Measurements from ENCODE around the gene CERS3. TPM values are rescaled to one million over a fixed set of nuclear protein-coding genes. Genes with fewer than 3 reads are reported as not detected.
A peak's percentile ranks its signal among the peaks of the same experiment; 100 is the strongest.

The CERS3 gene
- total and polyA plus RNA-seq, 7 experiments from 2014 or later = 0.27 to 5.5 (median 3.2) TPM

DNA sequence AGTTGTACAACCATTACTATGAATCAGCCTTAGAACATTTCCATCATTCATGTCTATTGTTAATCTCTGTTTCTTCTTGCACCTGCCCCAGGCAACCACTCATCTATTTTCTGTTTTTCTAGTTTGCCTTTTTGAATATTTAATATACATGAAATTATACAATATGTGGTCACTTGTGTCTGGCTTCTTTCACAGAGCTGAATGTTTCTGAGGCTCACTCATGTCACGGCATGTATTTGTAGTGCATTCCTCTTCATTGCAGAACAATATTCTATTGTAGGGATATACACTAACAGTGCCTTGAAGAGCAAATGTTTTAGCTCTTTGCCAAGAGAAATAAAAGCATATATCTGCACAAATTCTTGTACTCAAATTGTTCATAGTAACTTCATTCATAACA lies 32.9 kb downstream of the CERS3 start:
- CTCF ChIA-PET = interaction anchor here (1.0 kb wide), 1 partner anchor 77 kb away, joined by 3 read pairs; no protein-coding TSS in a partner anchor
- Histone ChIP-seq H3K4me1 (ENCODE audit: control insufficient read depth in 2 of 2, insufficient read depth in 2 of 2, low read length in 2 of 2) (no peaks in the 10 kb centered on the region), H3K9me3 (ENCODE audit: control insufficient read depth in 2 of 3, low read length in 3 of 3) (no peaks in the 10 kb centered on the region), H3K27me3 (ENCODE audit: control insufficient read depth in 2 of 2, insufficient read depth in 2 of 2, low read length in 2 of 2) (no peaks in the 10 kb centered on the region), H3K4me3 (ENCODE audit: low read length) (no peak overlapping the region), H3K27ac (ENCODE audit: low read depth, low read length) (no peak overlapping the region), H3K36me3 (ENCODE audit: control insufficient read depth in 2 of 3, insufficient read depth in 3 of 3, low read length in 3 of 3) (no peaks in the 10 kb centered on the region)
- peaks cover 0 to 27% (median 12%) of the 10 kb centered on the region in 5 donors for H3K36me3 Mint-ChIP-seq
- no peak for DNase-seq
- H3K4me1 Mint-ChIP-seq = peaks cover 0 to 4% (median 0%) of the 10 kb centered on the region in 7 donors
- H3K27ac Mint-ChIP-seq = no peak overlapping the region
- POLR2A ChIA-PET = interaction anchor here (0.6 kb wide), 1 partner anchor 1589 kb away, joined by 3 read pairs; no protein-coding TSS in a partner anchor
- H3K27me3 Mint-ChIP-seq = peaks cover 0 to 37% (median 5%) of the 10 kb centered on the region in 5 donors
- intact Hi-C loops (cut with micrococcal nuclease) = no loop called here
- ATAC-seq = no peak
- peaks cover 0 to 6% (median 0%) of the 10 kb centered on the region in 11 donors for H3K9me3 Mint-ChIP-seq
- no peak overlapping the region for H3K4me3 Mint-ChIP-seq

DNA sequence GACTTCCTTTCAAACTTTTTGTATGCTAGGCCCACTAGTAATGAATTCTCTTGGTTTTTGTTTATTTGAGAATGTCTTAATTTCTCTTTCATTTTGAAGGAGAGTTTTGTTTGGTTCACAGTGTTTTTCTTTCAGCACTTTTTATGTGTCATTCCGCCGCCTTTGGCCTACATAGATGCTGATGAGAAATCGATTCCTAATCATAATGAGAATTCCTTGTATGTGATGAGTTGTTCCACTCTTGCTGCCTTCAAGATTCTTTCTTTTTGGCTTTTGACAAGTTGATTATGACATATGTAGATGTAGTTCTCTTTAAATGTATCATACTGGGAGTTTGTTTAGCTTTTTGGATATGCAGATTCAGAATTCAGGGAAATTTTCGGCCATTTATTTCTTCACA lies 35.5 kb downstream of the CERS3 start:
- POLR2A ChIA-PET = no interaction called here
- Histone ChIP-seq H3K27me3 (ENCODE audit: control insufficient read depth in 2 of 2, insufficient read depth in 2 of 2, low read length in 2 of 2) (no peaks in the 10 kb centered on the region), H3K36me3 (ENCODE audit: control insufficient read depth in 2 of 3, insufficient read depth in 3 of 3, low read length in 3 of 3) (no peaks in the 10 kb centered on the region), H3K4me1 (ENCODE audit: control insufficient read depth in 2 of 2, insufficient read depth in 2 of 2, low read length in 2 of 2) (no peaks in the 10 kb centered on the region), H3K27ac (ENCODE audit: low read depth, low read length) (no peak overlapping the region), H3K4me3 (ENCODE audit: low read length) (no peak overlapping the region), H3K9me3 (ENCODE audit: control insufficient read depth in 2 of 3, low read length in 3 of 3) (no peaks in the 10 kb centered on the region)
- ATAC-seq (no peak), DNase-seq (no peak)
- CTCF ChIA-PET = no interaction called here
- H3K27ac Mint-ChIP-seq = peak overlapping the region in 1 of 9 donors; percentile 3
- no peak overlapping the region for H3K4me3 Mint-ChIP-seq
- intact Hi-C loops (cut with micrococcal nuclease) = no loop called here
- peaks cover 0 to 28% (median 5%) of the 10 kb centered on the region in 5 donors for H3K27me3 Mint-ChIP-seq
- H3K9me3 Mint-ChIP-seq = peaks cover 0 to 6% (median 0%) of the 10 kb centered on the region in 11 donors
- peaks cover 0 to 13% (median 7%) of the 10 kb centered on the region in 5 donors for H3K36me3 Mint-ChIP-seq
- H3K4me1 Mint-ChIP-seq = no peaks in the 10 kb centered on the region

DNA sequence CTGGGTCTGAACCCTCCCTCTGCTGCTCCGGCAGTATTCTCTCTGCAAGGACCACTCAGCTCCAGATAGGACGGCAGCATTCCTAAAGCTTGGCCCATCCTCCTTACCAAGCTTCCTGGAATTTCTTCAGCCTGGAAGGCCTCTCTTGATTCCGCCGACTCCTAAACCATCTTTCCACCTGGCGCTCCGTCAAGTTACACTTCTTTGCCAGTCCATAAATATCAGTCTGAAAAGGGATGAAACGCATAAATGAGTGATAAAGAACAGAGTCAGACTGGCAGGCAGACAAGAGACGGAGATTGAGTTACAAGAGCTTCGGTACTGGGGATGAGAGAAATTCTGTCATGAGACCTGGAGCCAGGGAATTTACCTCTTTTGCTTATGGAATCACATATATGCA lies 44.3 kb downstream of the CERS3 start:
- no peaks in the 10 kb centered on the region for H3K4me1 Mint-ChIP-seq

DNA sequence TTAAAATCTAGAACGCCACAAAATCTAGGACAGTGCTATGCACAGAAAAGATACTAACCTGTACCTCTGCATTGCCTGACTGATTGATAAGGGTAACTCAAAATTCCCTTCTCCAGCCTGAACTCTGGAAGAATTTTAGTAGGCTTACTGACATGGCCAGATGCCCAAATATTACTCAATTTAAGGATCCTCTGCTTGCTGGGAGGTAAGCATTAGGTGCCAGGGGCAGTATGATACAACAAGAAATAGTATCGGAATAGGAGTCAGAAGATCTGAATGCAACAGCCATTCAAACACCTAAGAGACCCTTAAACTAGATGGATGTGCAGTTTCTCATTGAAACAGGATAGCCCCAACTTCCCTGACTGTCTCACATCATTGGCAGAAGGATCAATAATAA lies 45.4 kb downstream of the CERS3 start:
- ATAC-seq (no peak), DNase-seq (no peak)
- H3K27me3 Mint-ChIP-seq = no peaks in the 10 kb centered on the region
- H3K27ac Mint-ChIP-seq = no peak overlapping the region
- peaks cover 0 to 18% (median 11%) of the 10 kb centered on the region in 11 donors for H3K9me3 Mint-ChIP-seq
- Histone ChIP-seq H3K27ac (ENCODE audit: low read depth, low read length) (no peak overlapping the region), H3K4me1 (ENCODE audit: control insufficient read depth in 2 of 2, insufficient read depth in 2 of 2, low read length in 2 of 2) (no peaks in the 10 kb centered on the region), H3K9me3 (ENCODE audit: control insufficient read depth in 2 of 3, low read length in 3 of 3) (peaks cover 0 to 10% (median 3%) of the 10 kb centered on the region in 3 experiments), H3K4me3 (ENCODE audit: low read length) (no peak overlapping the region), H3K36me3 (ENCODE audit: control insufficient read depth in 2 of 3, insufficient read depth in 3 of 3, low read length in 3 of 3) (no peaks in the 10 kb centered on the region), H3K27me3 (ENCODE audit: control insufficient read depth in 2 of 2, insufficient read depth in 2 of 2, low read length in 2 of 2) (no peaks in the 10 kb centered on the region)
- ChIA-PET CTCF (no interaction called here), POLR2A (no interaction called here)
- peaks cover 0 to 2% (median 0%) of the 10 kb centered on the region in 7 donors for H3K4me1 Mint-ChIP-seq
- intact Hi-C loops (cut with micrococcal nuclease) = no loop called here
- H3K36me3 Mint-ChIP-seq = peaks cover under 1 to 62% (median 30%) of the 10 kb centered on the region in 5 donors
- no peak overlapping the region for H3K4me3 Mint-ChIP-seq

More for the DNA sequence above, 44.3 kb downstream of the CERS3 start:
- no peaks in the 10 kb centered on the region for H3K36me3 ChIP-seq (ENCODE audit: control insufficient read depth in 2 of 3, insufficient read depth in 3 of 3, low read length in 3 of 3)
- Mint-ChIP-seq H3K36me3 (peaks cover 0 to 51% (median 19%) of the 10 kb centered on the region in 5 donors), H3K4me3 (no peak overlapping the region), H3K27me3 (no peaks in the 10 kb centered on the region), H3K27ac (no peak overlapping the region), H3K9me3 (peaks cover 0 to 8% (median 1%) of the 10 kb centered on the region in 11 donors)
- CTCF ChIA-PET = interaction anchor here (0.7 kb wide), 1 partner anchor 44 kb away, joined by 3 read pairs; the partner anchor contains the start of gene CERS3
- H3K27ac ChIP-seq (ENCODE audit: low read depth, low read length) = no peak overlapping the region
- H3K9me3 ChIP-seq (ENCODE audit: control insufficient read depth in 2 of 3, low read length in 3 of 3) = no peaks in the 10 kb centered on the region
- intact Hi-C loops (cut with micrococcal nuclease) = no loop called here
- H3K4me3 ChIP-seq (ENCODE audit: low read length) = no peak overlapping the region
- no peaks in the 10 kb centered on the region for H3K27me3 ChIP-seq (ENCODE audit: control insufficient read depth in 2 of 2, insufficient read depth in 2 of 2, low read length in 2 of 2)
- no peak for ATAC-seq
- no peak for DNase-seq
- POLR2A ChIA-PET = no interaction called here
- no peaks in the 10 kb centered on the region for H3K4me1 ChIP-seq (ENCODE audit: control insufficient read depth in 2 of 2, insufficient read depth in 2 of 2, low read length in 2 of 2)

DNA sequence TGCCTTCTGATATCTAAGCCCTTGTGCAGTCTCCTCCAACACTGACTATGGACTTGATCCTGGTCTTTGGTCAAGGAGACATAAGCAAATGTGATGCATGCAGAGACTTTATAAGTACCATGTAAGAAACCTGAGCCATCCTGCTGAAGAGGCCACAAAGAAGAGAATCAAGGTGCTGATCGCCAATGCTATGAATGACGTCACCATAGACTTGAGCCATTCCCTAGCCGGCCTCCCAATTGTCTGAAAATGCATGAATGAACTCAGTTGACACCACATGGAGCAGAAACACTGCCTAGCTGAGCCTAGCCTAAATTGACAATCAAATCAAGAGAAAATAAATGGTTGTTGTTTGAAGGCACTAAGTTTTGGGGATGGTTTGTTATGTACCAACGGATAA lies 51.9 kb downstream of the CERS3 start:
- DNase-seq (no peak), ATAC-seq (no peak)
- Histone ChIP-seq H3K27ac (ENCODE audit: low read depth, low read length) (no peak overlapping the region), H3K4me3 (ENCODE audit: low read length) (no peak overlapping the region), H3K9me3 (ENCODE audit: control insufficient read depth in 2 of 3, low read length in 3 of 3) (peaks cover 0 to 13% (median 11%) of the 10 kb centered on the region in 3 experiments), H3K36me3 (ENCODE audit: control insufficient read depth in 2 of 3, insufficient read depth in 3 of 3, low read length in 3 of 3) (no peaks in the 10 kb centered on the region), H3K4me1 (ENCODE audit: control insufficient read depth in 2 of 2, insufficient read depth in 2 of 2, low read length in 2 of 2) (no peaks in the 10 kb centered on the region), H3K27me3 (ENCODE audit: control insufficient read depth in 2 of 2, insufficient read depth in 2 of 2, low read length in 2 of 2) (no peaks in the 10 kb centered on the region)
- H3K36me3 Mint-ChIP-seq = peaks cover 10 to 79% (median 60%) of the 10 kb centered on the region in 5 donors
- CTCF ChIA-PET = no interaction called here
- intact Hi-C loops (cut with micrococcal nuclease) = no loop called here
- H3K4me1 Mint-ChIP-seq = peaks cover 0 to 2% (median 0%) of the 10 kb centered on the region in 7 donors
- H3K27me3 Mint-ChIP-seq = no peaks in the 10 kb centered on the region
- H3K4me3 Mint-ChIP-seq = no peak overlapping the region
- no peak overlapping the region for H3K27ac Mint-ChIP-seq
- H3K9me3 Mint-ChIP-seq = peaks cover 4 to 54% (median 31%) of the 10 kb centered on the region in 11 donors
- POLR2A ChIA-PET = no interaction called here

DNA sequence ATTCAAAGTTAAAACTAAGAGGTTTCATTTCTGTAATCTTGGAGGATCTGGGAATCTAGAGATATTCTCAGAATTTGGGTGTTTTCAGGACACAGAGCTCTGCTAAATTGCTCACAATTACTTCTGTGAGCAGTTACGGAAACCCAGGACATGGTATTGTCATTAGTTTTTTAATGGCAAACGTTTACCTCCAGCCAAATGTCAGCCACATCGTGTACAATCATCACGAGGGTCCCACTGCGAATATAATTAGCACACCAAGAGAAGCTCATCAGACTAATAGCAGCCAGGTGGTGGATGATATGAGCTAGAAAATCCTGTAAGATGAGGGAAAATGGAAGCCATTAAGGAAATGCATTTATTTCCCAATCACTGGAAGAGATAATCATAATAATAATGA lies 56.0 kb downstream of the CERS3 start:
- Histone ChIP-seq H3K27ac (ENCODE audit: low read depth, low read length) (no peak overlapping the region), H3K4me3 (ENCODE audit: low read length) (no peak overlapping the region), H3K4me1 (ENCODE audit: control insufficient read depth in 2 of 2, insufficient read depth in 2 of 2, low read length in 2 of 2) (no peaks in the 10 kb centered on the region), H3K27me3 (ENCODE audit: control insufficient read depth in 2 of 2, insufficient read depth in 2 of 2, low read length in 2 of 2) (no peaks in the 10 kb centered on the region), H3K36me3 (ENCODE audit: control insufficient read depth in 2 of 3, insufficient read depth in 3 of 3, low read length in 3 of 3) (no peaks in the 10 kb centered on the region), H3K9me3 (ENCODE audit: control insufficient read depth in 2 of 3, low read length in 3 of 3) (peaks cover 0 to 4% (median 0%) of the 10 kb centered on the region in 3 experiments)
- Mint-ChIP-seq H3K4me3 (no peak overlapping the region), H3K27me3 (no peaks in the 10 kb centered on the region), H3K27ac (no peak overlapping the region), H3K36me3 (peaks cover 6 to 76% (median 56%) of the 10 kb centered on the region in 5 donors), H3K4me1 (no peaks in the 10 kb centered on the region), H3K9me3 (peaks cover 1 to 29% (median 16%) of the 10 kb centered on the region in 11 donors)
- intact Hi-C loops (cut with micrococcal nuclease) = no loop called here
- CTCF ChIA-PET = no interaction called here
- ATAC-seq (no peak), DNase-seq (no peak)
- POLR2A ChIA-PET = no interaction called here

DNA sequence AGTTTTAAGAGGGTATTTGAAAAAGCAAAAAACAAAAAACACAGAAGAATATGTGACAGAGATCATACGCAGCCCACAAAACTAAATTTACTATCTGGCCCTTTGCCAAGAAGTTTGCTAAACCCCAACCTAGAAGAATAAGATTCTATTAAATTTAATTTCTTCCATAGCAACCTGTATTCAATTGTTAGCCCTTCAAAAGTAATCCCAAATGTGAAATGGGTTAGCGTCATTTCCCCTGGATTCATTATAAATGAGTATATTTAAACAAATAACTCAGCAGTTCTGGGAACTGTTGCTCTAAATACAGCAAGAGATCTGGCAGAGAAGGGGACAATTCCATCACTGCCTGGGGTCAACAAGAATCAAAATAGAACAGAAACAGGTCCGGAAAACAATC lies 56.8 kb downstream of the CERS3 start:
- peaks cover 6 to 71% (median 48%) of the 10 kb centered on the region in 5 donors for H3K36me3 Mint-ChIP-seq
- no peaks in the 10 kb centered on the region for H3K4me1 Mint-ChIP-seq
- H3K4me1 ChIP-seq (ENCODE audit: control insufficient read depth in 2 of 2, insufficient read depth in 2 of 2, low read length in 2 of 2) = no peaks in the 10 kb centered on the region
- no peak overlapping the region for H3K27ac Mint-ChIP-seq
- CTCF ChIA-PET = no interaction called here
- no peaks in the 10 kb centered on the region for H3K36me3 ChIP-seq (ENCODE audit: control insufficient read depth in 2 of 3, insufficient read depth in 3 of 3, low read length in 3 of 3)
- intact Hi-C loops (cut with micrococcal nuclease) = no loop called here
- no peak for DNase-seq
- H3K9me3 Mint-ChIP-seq = peaks cover 0 to 21% (median 8%) of the 10 kb centered on the region in 11 donors
- no peak for ATAC-seq
- H3K4me3 ChIP-seq (ENCODE audit: low read length) = no peak overlapping the region
- H3K4me3 Mint-ChIP-seq = no peak overlapping the region
- POLR2A ChIA-PET = no interaction called here
- H3K27me3 Mint-ChIP-seq = no peaks in the 10 kb centered on the region
- H3K27me3 ChIP-seq (ENCODE audit: control insufficient read depth in 2 of 2, insufficient read depth in 2 of 2, low read length in 2 of 2) = no peaks in the 10 kb centered on the region
- H3K9me3 ChIP-seq (ENCODE audit: control insufficient read depth in 2 of 3, low read length in 3 of 3) = no peaks in the 10 kb centered on the region
- H3K27ac ChIP-seq (ENCODE audit: low read depth, low read length) = no peak overlapping the region

Measured in naive thymus-derived CD4-positive, alpha-beta T cell (primary cell).